NCI-H146 treated with DMSO at 0.1 percent for 48 hours (cell line): Measurements from ENCODE around the gene ARL10.

Source experiments
- DNase-seq: peaks from one replicate; lab custom pipeline; 2025; ENCODE audit not compliant: unreplicated experiment; lab: John Stamatoyannopoulos, UW

The ARL10 gene

DNA sequence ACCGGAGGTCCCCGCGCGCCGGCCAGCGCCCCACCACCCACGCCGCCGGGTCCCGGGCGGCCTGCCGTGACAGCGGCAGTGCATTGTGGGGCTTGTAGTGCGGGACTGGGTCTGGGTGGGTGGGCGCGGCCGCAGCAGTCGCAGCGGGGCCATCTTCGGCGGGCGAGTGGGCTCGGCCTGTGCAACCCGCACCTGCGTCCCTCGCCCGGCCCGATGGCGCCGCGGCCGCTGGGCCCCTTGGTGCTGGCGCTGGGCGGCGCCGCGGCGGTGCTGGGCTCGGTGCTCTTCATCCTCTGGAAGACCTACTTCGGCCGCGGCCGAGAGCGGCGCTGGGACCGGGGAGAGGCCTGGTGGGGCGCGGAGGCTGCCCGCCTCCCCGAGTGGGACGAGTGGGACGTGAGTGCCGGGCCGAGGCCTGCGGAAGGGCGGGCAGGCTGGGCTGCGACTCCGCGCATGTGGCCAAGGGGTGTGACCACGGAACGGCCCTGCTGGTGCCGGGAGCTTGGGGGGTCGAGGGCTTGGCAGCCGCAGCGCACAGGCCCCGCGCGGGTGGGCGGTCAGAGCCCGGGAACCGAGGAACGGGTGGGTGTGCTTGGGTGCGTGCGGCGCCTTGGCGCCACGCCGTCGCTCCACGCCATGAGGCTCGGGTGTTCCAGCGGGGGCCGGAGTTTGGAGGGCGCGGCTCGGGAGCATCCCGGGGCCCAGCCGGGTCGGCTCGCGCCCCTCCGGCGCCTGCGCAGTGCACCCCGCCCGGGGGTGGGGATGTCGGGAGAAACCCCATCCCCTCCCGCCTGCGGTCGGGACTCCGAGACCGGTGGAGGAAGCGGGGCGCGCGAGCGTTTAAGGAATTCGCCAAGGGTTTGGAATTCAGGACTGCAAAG, at the start of gene ARL10:
Gene ARL10 (plus strand): TSS at position 137 of the 881 bp plus-strand sequence. CDS start 77 bp downstream, at position 214.
- DNase-seq: peak; percentile 4

GRCh38 chr5:176317534-176318374, 47.5 kb upstream of the ARL10 start:
- no peak for DNase-seq

GRCh38 chr5:176319827-176320554, 45.3 kb upstream of the ARL10 start:
- no peak for DNase-seq

DNA sequence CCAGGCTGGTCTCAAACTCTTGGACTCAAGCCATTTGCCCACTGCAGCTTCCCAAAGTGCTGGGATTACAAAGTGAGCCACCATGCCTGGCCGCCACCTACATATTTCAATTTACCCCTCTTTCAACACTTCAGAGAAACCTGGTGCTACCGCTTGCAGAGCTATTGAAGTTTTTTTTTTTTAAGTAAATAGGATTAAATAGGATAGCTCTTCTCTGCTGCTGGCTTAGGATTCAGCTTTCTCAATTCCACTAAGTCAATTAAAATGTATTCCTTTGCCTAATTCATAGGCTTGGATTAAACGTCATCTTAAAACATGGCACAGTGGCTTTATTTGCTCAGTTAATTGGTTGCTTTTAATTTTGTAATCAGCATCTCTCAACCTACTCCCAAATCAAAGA, 44.7 kb upstream of the ARL10 start:
- DNase-seq: no peak

DNA sequence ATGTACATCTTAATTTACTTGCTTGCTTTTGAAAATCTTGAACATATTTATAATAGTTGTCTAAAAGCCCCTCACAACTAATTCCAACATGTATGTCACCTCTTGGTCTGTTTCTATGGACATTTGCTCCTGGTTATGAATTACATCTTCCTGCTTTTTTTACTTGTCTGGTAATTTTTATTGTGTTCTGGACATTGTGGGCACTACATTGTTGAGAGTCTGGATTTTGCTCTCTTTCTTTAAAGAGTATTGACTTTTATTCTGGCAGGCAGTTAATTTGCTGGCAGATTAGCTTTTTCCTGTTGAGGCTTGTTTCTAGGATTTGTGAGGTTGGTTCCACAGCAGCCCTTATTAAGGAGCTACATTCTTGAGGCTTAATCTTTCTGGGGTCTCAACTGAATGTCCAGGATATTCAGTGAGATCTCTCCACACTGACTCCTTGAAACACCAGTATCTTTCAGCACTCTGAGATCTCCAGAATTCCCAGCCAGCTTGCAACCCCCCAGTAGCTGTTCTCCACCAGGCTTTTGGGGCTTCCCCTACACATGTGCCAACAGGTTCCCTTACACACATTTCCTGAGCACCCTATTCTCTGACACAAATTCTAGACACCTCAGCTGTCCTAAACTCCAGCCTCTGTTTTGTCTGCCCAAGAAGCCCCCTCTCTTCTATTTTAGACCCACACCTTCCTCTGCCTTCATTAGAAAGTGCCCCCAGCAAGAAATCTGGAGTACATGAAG, 31.1 kb upstream of the ARL10 start:
- DNase-seq: no peak

DNA sequence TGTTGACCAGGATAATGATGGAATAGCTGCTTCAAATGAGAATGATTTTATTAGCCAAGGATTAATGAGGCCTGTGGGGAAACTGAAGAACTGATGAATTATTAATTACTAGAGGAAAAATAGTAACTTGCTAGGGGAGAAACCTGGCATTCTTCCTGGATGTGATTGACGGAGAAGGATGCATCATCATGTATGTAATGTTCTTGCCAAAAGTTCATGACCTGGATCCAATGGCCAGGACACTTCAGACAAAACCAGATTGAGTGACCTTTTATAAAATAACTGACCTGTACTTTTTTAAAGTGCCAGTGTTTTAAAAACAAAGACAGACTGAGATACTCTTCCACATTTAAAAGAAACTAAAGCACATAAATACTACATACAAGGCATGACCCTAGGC, 27.4 kb upstream of the ARL10 start:
- no peak for DNase-seq

DNA sequence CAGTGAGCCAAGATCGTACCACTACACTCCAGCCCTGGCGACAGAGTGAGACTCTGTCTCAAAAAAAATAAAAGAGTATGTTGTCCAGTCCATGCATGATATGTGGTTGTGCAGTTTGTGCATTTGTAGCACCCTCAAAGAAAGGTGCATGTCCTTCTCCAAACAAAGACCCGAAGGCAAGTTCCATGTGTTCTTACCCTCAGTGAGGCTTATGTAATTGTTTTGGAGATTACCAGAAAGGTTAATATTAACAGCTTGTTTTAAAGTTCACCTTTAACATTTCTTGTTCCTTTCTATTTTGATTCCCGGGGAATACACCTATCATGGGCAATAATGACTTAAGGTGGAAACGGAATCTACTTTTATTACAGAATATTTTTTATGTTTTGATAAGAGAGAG, 26.0 kb upstream of the ARL10 start:
- DNase-seq: no peak

DNA sequence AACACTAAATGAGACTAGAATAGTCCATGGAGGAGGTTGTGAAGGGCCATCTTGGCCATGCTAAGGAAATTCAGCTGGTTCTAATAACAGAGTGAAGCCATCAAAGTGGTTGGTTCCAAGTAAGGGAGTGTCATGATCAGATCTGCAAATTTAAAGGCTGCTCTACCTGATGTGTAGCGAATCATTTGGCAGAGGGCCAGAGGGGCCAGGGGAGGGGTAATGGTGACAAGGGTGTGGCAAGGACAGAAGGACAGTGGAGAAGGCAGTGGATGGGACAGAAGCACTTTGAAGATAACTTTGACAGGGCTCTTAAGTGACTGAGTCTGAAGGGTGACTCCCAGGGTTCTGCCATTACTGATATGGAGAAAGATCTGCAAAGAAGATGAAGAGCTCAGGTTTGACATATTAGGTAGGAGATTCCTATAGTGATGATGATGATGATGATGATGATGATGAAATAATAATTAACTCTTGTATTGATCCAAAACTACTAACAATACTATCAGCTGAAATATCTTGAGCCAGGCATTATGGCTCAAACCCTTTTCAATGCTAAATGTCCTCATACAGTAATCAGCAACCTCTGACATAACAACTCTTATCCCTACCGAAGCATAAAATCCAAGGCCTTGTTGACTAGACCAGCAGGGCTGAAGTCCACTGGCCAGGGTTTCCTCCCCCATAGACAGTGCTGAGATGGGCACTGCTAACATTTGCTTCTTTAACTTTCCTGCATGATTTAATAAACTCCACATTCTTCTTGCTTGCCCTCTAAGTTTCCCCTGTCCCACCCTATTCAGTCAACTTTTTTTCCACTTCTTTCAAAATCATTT, 23.7 kb upstream of the ARL10 start:
- no peak for DNase-seq

GRCh38 chr5:176342158-176342483, 23.2 kb upstream of the ARL10 start:
- no peak for DNase-seq

DNA sequence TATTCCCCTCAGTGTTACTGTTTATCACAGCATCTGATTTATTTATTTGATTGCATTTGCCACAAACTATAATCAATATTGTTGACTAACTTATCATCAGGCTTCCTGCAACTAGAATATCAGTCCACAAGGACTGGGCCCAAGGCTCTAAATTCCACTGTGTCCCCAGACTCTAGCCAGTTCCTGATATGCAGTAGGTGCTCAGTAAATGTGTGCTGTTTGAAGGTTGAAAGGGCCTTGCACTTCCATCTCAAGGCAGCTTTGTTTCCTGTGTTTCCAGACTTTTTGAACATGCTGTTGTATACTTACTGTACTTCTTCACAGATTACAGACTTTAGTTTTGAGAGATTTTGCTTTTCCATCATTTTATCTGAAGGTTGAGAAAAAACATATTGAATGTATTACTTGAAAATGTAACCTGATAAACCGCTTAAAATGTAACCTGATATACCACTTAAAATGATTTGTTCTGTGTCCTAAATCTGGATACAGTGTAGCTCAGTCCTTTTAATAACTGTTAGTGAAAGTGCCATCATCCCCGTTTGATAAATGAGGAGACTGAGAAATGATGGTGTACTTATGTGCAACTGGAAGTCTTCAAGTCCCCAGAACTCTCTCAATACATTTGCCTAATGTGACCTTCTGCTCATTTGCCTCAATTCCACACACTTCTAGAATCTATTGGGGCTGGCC, 22.4 kb upstream of the ARL10 start:
- no peak for DNase-seq

GRCh38 chr5:176350416-176350815, 14.9 kb upstream of the ARL10 start:
- DNase-seq: no peak

GRCh38 chr5:176352116-176352878, 13.0 kb upstream of the ARL10 start:
- no peak for DNase-seq

GRCh38 chr5:176353533-176353932, 11.8 kb upstream of the ARL10 start:
- no peak for DNase-seq

DNA sequence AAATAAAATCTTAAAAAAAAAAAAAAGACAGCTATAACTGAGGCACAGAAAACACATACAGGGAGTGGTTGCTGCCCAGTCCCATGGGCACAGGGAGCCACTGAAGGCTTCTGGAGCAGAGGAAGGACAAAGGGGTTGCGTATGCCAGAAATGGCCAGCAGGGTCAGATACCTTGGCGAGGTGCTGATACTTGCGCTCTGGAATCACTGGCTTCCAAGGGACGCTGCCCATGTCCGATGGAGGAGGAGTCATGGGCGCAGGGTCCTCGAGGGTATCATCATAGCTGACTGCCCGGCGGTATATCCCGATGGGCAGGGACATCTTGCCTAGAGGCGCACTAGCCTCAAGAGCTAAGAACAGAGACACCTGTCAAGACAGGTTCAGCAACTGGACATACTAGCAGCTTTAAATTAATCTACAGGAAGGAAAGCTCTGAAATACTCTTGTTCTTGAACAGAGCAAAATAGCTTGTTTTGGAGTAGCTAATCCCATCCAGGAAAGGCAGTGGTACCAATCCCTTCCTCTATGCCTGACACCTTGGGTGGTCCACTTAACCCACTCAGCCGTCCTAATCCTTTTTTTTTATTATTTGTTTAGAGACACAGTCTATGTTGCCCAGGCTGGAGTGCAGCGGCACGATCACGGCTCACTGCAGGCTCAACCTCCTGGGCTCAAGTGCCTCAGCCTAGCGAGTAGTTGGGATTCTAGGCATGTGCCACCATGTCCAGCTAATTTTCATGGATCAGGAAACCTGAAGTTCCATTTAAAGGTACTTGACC, 9.7 kb upstream of the ARL10 start:
- no peak for DNase-seq

- DNase-seq: no peak
Measured at GRCh38 chr5:176356179-176356566, 9.1 kb upstream of the ARL10 start.

- no peak for DNase-seq
Measured at GRCh38 chr5:176359658-176360057, 5.6 kb upstream of the ARL10 start.

- DNase-seq: no peak
Measured at GRCh38 chr5:176360894-176361436, 4.3 kb upstream of the ARL10 start.
